ENCODE data around the gene FBXL16.

DNA sequence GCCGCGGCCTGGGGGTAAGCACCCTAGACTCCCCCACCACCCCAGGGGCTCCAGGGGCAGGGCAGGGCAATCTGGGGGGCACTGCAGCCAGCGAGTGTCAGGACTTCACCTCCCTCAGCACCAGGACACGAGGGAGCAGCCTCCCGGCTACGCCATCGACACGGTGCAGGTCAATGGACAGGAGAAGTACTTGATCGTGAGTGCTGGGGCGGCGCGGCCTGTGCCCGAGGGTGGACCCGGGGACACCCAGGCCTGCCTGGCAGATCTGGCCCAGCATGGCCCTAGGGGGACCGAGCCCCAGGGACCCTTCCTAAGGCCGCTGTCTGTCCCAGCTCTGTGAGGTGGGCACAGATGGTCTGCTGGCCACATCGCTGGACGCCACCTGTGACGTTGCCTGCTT is 33.2 kb downstream of the FBXL16 start:
- TF ChIP-seq TAF1 (IDR thresholded peaks at IDR 0.05; ENCODE audit: low read depth) (no peak), EP300 (IDR thresholded peaks at IDR 0.05; ENCODE audit: borderline replicate concordance) (no peak), RAD21 (IDR thresholded peaks at IDR 0.05; ENCODE audit: low read depth) (no peak), YY1 (IDR thresholded peaks at IDR 0.05; ENCODE audit: low read depth) (no peak), CEBPB (IDR thresholded peaks at IDR 0.05) (no peak)
- TF ChIP-seq, protein P1, sequence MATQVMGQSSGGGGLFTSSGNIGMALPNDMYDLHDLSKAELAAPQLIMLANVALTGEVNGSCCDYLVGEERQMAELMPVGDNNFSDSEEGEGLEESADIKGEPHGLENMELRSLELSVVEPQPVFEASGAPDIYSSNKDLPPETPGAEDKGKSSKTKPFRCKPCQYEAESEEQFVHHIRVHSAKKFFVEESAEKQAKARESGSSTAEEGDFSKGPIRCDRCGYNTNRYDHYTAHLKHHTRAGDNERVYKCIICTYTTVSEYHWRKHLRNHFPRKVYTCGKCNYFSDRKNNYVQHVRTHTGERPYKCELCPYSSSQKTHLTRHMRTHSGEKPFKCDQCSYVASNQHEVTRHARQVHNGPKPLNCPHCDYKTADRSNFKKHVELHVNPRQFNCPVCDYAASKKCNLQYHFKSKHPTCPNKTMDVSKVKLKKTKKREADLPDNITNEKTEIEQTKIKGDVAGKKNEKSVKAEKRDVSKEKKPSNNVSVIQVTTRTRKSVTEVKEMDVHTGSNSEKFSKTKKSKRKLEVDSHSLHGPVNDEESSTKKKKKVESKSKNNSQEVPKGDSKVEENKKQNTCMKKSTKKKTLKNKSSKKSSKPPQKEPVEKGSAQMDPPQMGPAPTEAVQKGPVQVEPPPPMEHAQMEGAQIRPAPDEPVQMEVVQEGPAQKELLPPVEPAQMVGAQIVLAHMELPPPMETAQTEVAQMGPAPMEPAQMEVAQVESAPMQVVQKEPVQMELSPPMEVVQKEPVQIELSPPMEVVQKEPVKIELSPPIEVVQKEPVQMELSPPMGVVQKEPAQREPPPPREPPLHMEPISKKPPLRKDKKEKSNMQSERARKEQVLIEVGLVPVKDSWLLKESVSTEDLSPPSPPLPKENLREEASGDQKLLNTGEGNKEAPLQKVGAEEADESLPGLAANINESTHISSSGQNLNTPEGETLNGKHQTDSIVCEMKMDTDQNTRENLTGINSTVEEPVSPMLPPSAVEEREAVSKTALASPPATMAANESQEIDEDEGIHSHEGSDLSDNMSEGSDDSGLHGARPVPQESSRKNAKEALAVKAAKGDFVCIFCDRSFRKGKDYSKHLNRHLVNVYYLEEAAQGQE (IDR thresholded peaks at IDR 0.05; ENCODE audit: low read depth) = no peak
- TF ChIP-seq, protein P2, sequence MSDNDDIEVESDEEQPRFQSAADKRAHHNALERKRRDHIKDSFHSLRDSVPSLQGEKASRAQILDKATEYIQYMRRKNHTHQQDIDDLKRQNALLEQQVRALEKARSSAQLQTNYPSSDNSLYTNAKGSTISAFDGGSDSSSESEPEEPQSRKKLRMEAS (IDR thresholded peaks at IDR 0.05) = no peak
- TF ChIP-seq, protein P3, sequence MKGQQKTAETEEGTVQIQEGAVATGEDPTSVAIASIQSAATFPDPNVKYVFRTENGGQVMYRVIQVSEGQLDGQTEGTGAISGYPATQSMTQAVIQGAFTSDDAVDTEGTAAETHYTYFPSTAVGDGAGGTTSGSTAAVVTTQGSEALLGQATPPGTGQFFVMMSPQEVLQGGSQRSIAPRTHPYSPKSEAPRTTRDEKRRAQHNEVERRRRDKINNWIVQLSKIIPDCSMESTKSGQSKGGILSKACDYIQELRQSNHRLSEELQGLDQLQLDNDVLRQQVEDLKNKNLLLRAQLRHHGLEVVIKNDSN (IDR thresholded peaks at IDR 0.05) = no peak

All from Ishikawa (cell line).